ENCODE results near the gene NECTIN1. TPM values are rescaled to one million over a fixed set of nuclear protein-coding genes. Genes with fewer than 3 reads are reported as not detected.

Gene NECTIN1
- total RNA-seq, 1 donor from 2014 or later, result 36.7 TPM

DNA sequence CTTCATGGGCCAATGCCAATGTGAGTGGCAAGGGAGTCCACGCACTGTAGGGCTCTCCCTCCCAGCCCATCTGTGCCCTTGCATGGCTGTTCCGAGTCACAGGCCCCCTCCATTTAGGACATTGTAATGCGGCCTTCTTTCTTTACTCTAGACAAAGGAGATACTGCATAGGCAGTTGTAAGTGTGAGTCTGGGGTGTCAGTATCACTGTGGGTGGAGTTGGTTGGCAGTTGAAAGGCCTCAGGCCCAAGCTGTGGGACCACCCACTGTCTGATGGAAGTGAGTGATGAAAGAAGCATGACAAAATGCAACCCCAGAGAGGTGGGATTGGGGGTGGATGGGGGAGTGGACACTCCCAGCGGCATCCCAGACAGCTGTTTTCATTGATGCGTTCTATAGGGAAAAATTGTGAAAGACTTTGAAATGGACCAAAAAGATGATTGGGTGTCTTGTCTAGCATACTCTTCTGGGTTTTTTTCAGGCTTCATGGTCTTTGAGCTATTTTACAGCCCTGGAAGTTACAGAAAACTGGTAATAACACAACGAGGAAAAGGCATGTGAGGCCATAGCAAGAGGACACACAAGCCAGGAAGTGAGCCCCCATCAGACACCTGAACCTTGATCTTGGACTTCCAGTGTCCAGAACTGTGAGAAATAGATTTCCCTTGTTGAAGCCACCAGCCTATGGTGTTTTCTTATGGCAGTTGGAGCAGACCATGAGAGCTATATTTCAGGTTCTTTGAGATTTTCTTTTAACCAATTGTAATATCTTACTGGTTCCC is 114.6 kb downstream of the NECTIN1 start:
- Mint-ChIP-seq H3K4me1 (no peaks in the 10 kb centered on the region), H3K9me3 (no peaks in the 10 kb centered on the region), H3K27ac (no peak overlapping the region), H3K4me3 (no peak overlapping the region), H3K27me3 (no peaks in the 10 kb centered on the region), H3K36me3 (ENCODE audit: low read depth) (no peaks in the 10 kb centered on the region)
- ChIA-PET CTCF (interaction anchor here (1.4 kb wide), 1 partner anchor 10 kb away, joined by 3 read pairs; no protein-coding TSS in a partner anchor), POLR2A (no interaction called here)
- TF ChIP-seq, protein P1, sequence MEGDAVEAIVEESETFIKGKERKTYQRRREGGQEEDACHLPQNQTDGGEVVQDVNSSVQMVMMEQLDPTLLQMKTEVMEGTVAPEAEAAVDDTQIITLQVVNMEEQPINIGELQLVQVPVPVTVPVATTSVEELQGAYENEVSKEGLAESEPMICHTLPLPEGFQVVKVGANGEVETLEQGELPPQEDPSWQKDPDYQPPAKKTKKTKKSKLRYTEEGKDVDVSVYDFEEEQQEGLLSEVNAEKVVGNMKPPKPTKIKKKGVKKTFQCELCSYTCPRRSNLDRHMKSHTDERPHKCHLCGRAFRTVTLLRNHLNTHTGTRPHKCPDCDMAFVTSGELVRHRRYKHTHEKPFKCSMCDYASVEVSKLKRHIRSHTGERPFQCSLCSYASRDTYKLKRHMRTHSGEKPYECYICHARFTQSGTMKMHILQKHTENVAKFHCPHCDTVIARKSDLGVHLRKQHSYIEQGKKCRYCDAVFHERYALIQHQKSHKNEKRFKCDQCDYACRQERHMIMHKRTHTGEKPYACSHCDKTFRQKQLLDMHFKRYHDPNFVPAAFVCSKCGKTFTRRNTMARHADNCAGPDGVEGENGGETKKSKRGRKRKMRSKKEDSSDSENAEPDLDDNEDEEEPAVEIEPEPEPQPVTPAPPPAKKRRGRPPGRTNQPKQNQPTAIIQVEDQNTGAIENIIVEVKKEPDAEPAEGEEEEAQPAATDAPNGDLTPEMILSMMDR (IDR thresholded peaks at IDR 0.05), result no peak
- no peak for ATAC-seq (ENCODE audit: low read depth)
- intact Hi-C loops (cut with micrococcal nuclease), result no loop called here
- no peak for DNase-seq

DNA sequence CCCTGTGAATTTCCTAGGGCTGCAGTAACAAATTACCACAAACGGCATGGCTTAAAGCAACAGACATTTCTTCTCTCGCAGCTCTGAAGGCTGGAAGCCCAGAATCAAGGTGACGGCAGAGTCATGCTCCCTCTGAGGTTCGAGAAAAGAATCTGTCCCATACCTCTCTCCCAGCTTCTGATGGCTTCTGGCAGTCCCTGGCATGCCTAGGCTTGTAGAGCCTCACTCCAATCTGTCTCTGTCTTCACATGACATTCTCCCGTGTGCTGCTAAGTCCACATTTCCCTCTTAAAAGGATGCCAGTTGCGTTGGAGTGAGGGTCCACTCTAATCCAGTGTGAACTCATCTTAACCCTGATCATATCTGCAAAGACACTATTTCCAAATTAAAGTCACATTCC is 116.2 kb downstream of the NECTIN1 start:
- CTCF ChIA-PET, result no interaction called here
- intact Hi-C loops (cut with micrococcal nuclease), result no loop called here
- no peak overlapping the region for H3K4me3 Mint-ChIP-seq
- H3K36me3 Mint-ChIP-seq (ENCODE audit: low read depth), result no peaks in the 10 kb centered on the region
- POLR2A ChIA-PET, result no interaction called here
- no peak overlapping the region for H3K27ac Mint-ChIP-seq
- no peaks in the 10 kb centered on the region for H3K4me1 Mint-ChIP-seq
- TF ChIP-seq, protein P1 (IDR thresholded peaks at IDR 0.05), result no peak
- peaks cover 5% of the 10 kb centered on the region for H3K27me3 Mint-ChIP-seq
- H3K9me3 Mint-ChIP-seq, result no peaks in the 10 kb centered on the region
- ATAC-seq (ENCODE audit: low read depth) (no peak), DNase-seq (no peak)

DNA sequence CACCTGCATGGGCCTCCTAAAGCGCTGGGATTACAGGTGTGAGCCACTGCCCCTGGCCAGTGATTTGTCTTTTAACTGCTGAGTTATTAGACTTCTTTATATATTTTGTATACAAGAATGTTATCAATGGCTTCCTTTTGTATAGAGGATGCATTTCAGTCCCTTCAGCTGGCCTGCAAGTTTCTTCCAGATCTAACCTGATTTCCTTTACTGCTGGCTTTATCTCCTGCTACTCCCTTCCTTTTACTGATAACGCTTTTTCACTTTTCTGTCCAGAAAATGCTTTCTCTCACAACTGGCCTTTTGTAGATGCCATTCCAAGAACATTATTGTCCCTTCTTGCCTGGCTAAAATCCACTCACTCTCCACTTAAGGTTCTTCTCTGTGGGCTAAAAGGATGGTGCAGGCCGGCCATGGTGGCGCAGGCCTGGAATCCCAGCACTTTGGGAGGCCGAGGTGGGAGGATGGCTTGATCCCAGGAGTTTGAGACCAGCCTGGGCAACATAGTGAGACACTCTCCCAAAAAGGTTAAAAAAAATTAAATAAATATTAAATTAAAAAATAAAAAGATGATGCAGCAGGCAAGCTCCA is 118.1 kb downstream of the NECTIN1 start:
- POLR2A ChIA-PET, result no interaction called here
- peaks cover 7% of the 10 kb centered on the region for H3K27me3 Mint-ChIP-seq
- no peak overlapping the region for H3K27ac Mint-ChIP-seq
- H3K36me3 Mint-ChIP-seq (ENCODE audit: low read depth), result no peaks in the 10 kb centered on the region
- DNase-seq (no peak), ATAC-seq (ENCODE audit: low read depth) (no peak)
- H3K4me3 Mint-ChIP-seq, result no peak overlapping the region
- H3K4me1 Mint-ChIP-seq, result no peaks in the 10 kb centered on the region
- CTCF ChIA-PET, result no interaction called here
- intact Hi-C loops (cut with micrococcal nuclease), result no loop called here
- TF ChIP-seq, protein P1 (IDR thresholded peaks at IDR 0.05), result no peak
- H3K9me3 Mint-ChIP-seq, result no peaks in the 10 kb centered on the region

DNA sequence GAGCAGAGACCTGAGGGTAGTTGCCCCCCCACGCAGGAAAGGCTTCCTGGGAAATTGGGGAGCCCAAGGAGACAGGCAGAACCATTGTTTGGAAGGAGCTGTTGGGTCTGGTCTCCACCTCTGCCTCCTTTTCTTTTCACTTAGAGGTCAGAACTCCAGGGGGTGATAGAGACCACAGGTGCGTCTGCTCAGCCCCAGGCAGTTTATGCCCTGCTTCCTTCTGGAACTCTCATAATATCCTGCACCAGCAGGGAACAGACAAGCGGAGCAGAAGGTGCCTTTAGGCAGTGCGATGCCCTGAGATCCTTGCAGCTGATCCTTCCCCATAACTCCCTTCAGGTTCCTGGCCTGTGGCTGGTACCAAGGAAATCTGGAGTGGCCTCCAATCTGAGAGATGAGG is 120.2 kb downstream of the NECTIN1 start:
- no peak overlapping the region for H3K27ac Mint-ChIP-seq
- no peak for ATAC-seq (ENCODE audit: low read depth)
- H3K4me3 Mint-ChIP-seq, result no peak overlapping the region
- no peaks in the 10 kb centered on the region for H3K4me1 Mint-ChIP-seq
- H3K36me3 Mint-ChIP-seq (ENCODE audit: low read depth), result no peaks in the 10 kb centered on the region
- intact Hi-C loops (cut with micrococcal nuclease), result no loop called here
- peaks cover 7% of the 10 kb centered on the region for H3K27me3 Mint-ChIP-seq
- ChIA-PET POLR2A (no interaction called here), CTCF (no interaction called here)
- no peak for DNase-seq
- TF ChIP-seq, protein P1 (IDR thresholded peaks at IDR 0.05), result no peak
- no peaks in the 10 kb centered on the region for H3K9me3 Mint-ChIP-seq

DNA sequence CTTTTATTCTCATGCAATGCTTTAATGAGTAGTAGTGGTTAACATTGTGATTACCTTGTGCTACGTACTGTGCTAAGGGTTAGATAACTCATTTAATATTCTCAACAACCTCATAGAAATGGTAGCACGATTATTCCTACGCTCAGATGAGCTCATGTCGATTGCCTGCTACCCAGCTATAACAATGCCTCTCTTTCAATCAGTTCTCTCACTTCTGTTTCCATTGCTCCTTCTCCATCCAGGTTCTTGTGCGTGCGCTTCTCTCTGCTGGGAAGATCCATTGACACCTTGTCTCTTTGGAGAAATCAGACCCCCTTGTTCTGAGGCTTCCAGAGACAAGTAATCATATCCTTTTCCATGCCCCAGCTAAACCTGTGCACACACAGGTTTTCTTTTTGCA is 120.8 kb downstream of the NECTIN1 start:
- intact Hi-C loops (cut with micrococcal nuclease), result no loop called here
- no peaks in the 10 kb centered on the region for H3K9me3 Mint-ChIP-seq
- ATAC-seq (ENCODE audit: low read depth) (no peak), DNase-seq (no peak)
- no peak overlapping the region for H3K27ac Mint-ChIP-seq
- ChIA-PET POLR2A (no interaction called here), CTCF (no interaction called here)
- no peak overlapping the region for H3K4me3 Mint-ChIP-seq
- no peaks in the 10 kb centered on the region for H3K36me3 Mint-ChIP-seq (ENCODE audit: low read depth)
- no peaks in the 10 kb centered on the region for H3K4me1 Mint-ChIP-seq
- H3K27me3 Mint-ChIP-seq, result peaks cover 7% of the 10 kb centered on the region
- TF ChIP-seq, protein P1 (IDR thresholded peaks at IDR 0.05), result no peak

All from activated B cell treated with CpG ODN at 0.5 μM for 24 hours (primary cell).